Prostate gland (tissue), 2 donors: ENCODE results near the gene RPS14. TPM values are rescaled to one million over a fixed set of nuclear protein-coding genes. Genes with fewer than 3 reads are reported as not detected.

ENCODE experiments used
- DNase-seq: peaks from one replicate; pipeline ENCODE4 v3.0.0-alpha.2; 2019; ENCODE audit warnings: low spot score
- H3K27ac ChIP-seq, 2 donors: fragments of 200-600 bp; sonication (generic); 2 replicates each; pipeline ENCODE4 v1.5.1; 2017 to 2019
- H3K27me3 ChIP-seq: fragments of 200-600 bp; sonication (generic); replicated peaks from 2 replicates; pipeline ENCODE4 v1.5.1; 2019; ENCODE audit not compliant: insufficient read depth
- H3K36me3 ChIP-seq, 2 donors: fragments of 200-600 bp; sonication (generic); 1 replicate in 1 of 2; 2 replicates in 1 of 2; pipeline versions ENCODE4 v1.5.1 to v1.8.1; 2017 to 2019
- H3K4me1 ChIP-seq: fragments of 200-600 bp; sonication (generic); replicated peaks from 2 replicates; pipeline ENCODE4 v1.5.1; 2019
- H3K4me3 ChIP-seq, 2 donors: fragments of 200-600 bp; sonication (generic); 2 replicates each; pipeline ENCODE4 v1.5.1; 2017 to 2019
- H3K9me3 ChIP-seq: fragments of 200-600 bp; sonication (generic); 2 replicates; pipeline ENCODE4 v1.5.1; 2017
- CTCF ChIP-seq, 4 experiments: fragments of 200-600 bp in 2 of 4; fragments of 450-650 bp in 2 of 4; sonication (generic) in 2 of 4; IDR thresholded peaks; 1 replicate in 3 of 4; 2 replicates in 1 of 4; pipeline ENCODE4 v1.5.1; 2016 to 2019; ENCODE audit warnings: antibody characterized with exemption in 4 of 4, mild to moderate bottlenecking in 2 of 4, moderate library complexity in 2 of 4
- POLR2A ChIP-seq: fragments of 450-650 bp; IDR thresholded peaks from one replicate; pipeline ENCODE4 v1.6.1; 2016; ENCODE audit warnings: antibody characterized with exemption, mild to moderate bottlenecking
- POLR2AphosphoS5 ChIP-seq: sonication (generic); formaldehyde crosslinking; IDR thresholded peaks from one replicate; pipeline ENCODE4 v1.6.1; 2017; ENCODE audit warnings: antibody characterized with exemption
- WGBS: methylation state at CpG from one replicate; pipeline ENCODE4 v1.1.5; 2018; 5-methylcytosine and 5-hydroxymethylcytosine counted together
- intact Hi-C: fragments of 100-400 bp; cut with DNase I; formaldehyde crosslinking; loops from one replicate; pipeline ENCODE4 v1.14.2; 2022
- total RNA-seq, 2 donors: library from RNA; depleted of rRNA; stranded (reverse); fragments of >200 nt; gene quantifications; one replicate each; pipeline ENCODE4 v1.1.0, GENCODE V29; 2016

The RPS14 gene
- total RNA-seq, 2 donors from 2014 or later, result 1,708 to 3,672 TPM

DNA sequence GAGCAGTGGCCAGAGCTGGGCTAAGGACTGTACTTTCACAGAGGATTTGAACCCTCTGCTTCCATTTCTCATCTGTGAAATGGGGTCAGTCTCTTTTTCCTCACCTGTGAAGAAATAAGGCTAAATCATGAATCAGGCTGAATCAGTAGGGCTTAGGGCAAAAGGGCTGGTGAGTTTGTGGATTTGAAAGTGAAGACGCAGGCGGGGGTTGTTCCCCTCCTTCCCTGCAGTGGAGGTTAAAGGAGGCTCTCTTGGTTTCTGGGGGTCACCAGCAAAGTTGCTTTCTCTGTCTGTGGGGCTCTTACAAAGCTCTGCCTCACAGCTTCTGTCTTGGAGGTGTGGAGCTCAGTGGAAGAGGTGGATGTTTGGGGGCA, 40.7 kb upstream of the RPS14 start:
- no peak for TF ChIP-seq CTCF (IDR thresholded peaks at IDR 0.05)
- no peak for TF ChIP-seq POLR2AphosphoS5
- DNase-seq, result no peak
- peak overlapping the region; percentile 33 to 93 for H3K27ac ChIP-seq
- H3K36me3 ChIP-seq, result no peaks in the 10 kb centered on the region
- intact Hi-C loops, result no loop called here
- 83% methylated on average over 2 of the region's 2 CpGs for WGBS
- no peak overlapping the region for H3K4me3 ChIP-seq
- H3K27me3 ChIP-seq, result no peaks in the 10 kb centered on the region
- no peaks in the 10 kb centered on the region for H3K9me3 ChIP-seq
- peaks cover 17% of the 10 kb centered on the region for H3K4me1 ChIP-seq

GRCh38 chr5:150489360-150490295, 40.1 kb upstream of the RPS14 start:
- Histone ChIP-seq H3K4me3 (no peak overlapping the region), H3K27ac (peak overlapping the region; percentile 92 to 93), H3K9me3 (no peaks in the 10 kb centered on the region), H3K36me3 (no peaks in the 10 kb centered on the region), H3K4me1 (peaks cover 17% of the 10 kb centered on the region), H3K27me3 (no peaks in the 10 kb centered on the region)
- intact Hi-C loops, result loop anchor here (5.0 kb wide), 1 partner anchor 33 kb away; no protein-coding TSS in a partner anchor
- TF ChIP-seq POLR2AphosphoS5 (no peak), CTCF (IDR thresholded peaks at IDR 0.05) (no peak), POLR2A (no peak)
- DNase-seq, result no peak
- WGBS, result 53% methylated on average over 8 of the region's 9 CpGs

DNA sequence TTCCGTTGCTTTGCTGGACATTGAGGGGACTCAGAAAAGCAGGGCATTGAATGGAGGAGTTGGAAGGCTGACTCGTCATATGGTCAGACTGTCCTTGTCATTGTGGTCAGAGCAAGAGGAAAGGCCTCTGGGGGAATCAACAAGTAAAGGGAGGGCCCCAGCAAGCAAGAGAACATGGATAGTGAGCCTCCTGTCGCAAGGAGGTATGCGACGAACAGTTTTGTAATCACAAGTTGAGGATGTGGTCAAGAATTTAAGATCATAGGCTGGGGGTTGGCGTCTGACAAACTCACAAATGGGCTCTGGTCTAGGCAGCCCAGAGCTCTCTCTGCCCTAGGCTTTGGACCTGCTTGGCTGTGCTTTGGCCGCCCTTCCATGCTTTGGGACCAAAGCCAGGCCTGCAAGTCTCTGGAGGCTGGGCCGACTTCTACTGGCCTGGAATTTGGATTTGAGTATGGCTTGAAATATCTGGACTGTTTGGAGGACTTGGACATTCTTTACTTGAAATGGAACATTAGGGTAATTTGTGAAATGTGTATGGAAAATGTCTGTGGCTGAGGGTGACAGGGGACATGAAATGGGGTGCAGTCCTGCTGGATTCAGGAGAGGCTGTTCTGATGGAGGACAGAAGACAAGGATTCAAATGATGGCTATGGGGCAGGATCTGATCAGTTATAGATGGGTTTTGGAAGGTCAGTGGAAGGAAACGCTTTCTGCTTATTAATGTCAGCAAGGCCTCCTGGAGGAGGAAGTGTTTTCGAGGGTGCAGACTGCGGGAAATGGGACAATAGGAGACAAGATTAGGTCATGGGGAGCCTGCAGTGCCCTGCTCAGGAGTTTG, 39.2 kb upstream of the RPS14 start:
- H3K4me3 ChIP-seq, result no peak overlapping the region

More for the DNA sequence above, 39.2 kb upstream of the RPS14 start:
- WGBS, result 39% methylated on average over 11 of the region's 11 CpGs
- Histone ChIP-seq H3K27me3 (no peaks in the 10 kb centered on the region), H3K4me1 (peaks cover 17% of the 10 kb centered on the region), H3K27ac (peak overlapping the region; percentile 92 to 93), H3K36me3 (no peaks in the 10 kb centered on the region), H3K9me3 (no peaks in the 10 kb centered on the region)
- DNase-seq, result peak; percentile 26
- TF ChIP-seq CTCF (IDR thresholded peaks at IDR 0.05), result no peak
- TF ChIP-seq POLR2AphosphoS5, result no peak
- TF ChIP-seq POLR2A, result no peak
- intact Hi-C loops, result loop anchor here (5.0 kb wide), 1 partner anchor 34 kb away; no protein-coding TSS in a partner anchor
